SH-SY5Y (cell line): ENCODE measurements around the gene JMJD4.

Source experiments
- GATA2 ChIP-seq: IDR thresholded peaks from 2 replicates; pipeline ENCODE4 v1.6.1; 2011; ENCODE audit warnings: mild to moderate bottlenecking, low read depth, low read length
- GATA3 ChIP-seq: IDR thresholded peaks from 2 replicates; pipeline ENCODE4 v1.6.1; 2011; ENCODE audit warnings: low read depth, mild to moderate bottlenecking, low read length, moderate library complexity

- no peak for TF ChIP-seq GATA2
- no peak for TF ChIP-seq GATA3
These were observed 47.1 kb upstream of the JMJD4 start for GRCh38 chr1:227782226-227782625.
